GM19395 (cell line): ENCODE measurements around the gene TTC7B.

ENCODE experiments used
- ATAC-seq: cut with Tn5 transposase; IDR thresholded peaks from one replicate; pipeline ENCODE4 v1.9.1; 2021; ENCODE audit warnings: mild to moderate bottlenecking, moderate library complexity; ENCODE audit not compliant: unreplicated experiment

The TTC7B gene

DNA sequence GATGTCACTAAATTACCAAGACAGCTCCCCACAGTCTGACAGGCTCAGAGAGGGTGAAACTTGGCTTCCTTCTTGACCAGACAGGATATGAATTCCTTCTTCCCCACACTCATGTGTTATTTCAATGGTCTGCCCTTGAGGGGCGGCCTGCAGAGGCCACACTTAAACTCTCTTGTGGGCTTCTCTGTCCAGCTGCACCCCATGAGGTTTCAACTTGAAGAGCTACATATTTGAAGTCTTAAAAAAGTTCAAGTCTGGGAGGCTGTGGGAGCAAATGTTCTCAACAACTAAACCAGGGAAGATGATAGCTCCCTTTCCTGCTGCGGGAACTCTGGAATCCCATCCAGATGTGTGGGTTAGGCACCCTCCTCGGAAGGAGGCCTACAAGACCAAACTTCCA, 98.3 kb downstream of the TTC7B start:
- no peak for ATAC-seq

DNA sequence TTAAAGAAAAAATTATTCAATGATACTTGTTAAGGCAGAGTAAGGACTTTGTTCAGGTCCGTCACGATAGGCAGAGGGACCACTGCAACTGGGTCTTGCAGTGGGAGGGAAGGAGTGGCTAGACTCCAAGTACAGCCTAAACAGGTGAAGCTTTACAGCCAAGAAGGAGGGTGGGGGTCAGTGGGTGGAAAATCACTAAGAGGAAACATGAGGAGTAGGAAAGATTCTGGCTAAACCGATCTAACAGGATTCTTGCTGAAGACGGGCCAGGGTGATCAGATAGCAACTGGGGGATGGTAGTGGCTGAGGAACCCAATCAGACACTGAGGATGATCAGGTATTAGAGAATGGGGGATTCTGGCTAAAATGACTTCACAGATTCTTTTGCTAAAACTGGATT, 100.2 kb downstream of the TTC7B start:
- ATAC-seq = no peak

DNA sequence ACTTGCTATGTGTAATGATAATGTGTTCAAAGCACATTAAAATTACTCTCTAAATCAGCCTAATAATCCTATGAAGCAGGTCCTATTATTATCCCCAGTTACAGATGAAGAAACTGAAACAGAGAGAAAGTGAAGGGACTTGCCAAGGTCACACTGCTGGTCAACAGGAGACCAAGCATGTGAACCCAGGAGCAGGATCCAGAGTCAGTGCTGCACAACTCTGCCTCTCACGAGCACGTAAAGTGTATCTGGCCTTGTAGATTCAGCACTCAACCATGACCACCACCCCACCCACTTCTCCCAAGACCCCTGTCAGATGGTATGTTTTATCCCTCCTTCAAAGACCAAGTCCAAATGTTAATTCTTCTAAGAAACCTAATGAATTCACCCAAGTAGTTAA, 100.7 kb downstream of the TTC7B start:
- ATAC-seq = no peak

DNA sequence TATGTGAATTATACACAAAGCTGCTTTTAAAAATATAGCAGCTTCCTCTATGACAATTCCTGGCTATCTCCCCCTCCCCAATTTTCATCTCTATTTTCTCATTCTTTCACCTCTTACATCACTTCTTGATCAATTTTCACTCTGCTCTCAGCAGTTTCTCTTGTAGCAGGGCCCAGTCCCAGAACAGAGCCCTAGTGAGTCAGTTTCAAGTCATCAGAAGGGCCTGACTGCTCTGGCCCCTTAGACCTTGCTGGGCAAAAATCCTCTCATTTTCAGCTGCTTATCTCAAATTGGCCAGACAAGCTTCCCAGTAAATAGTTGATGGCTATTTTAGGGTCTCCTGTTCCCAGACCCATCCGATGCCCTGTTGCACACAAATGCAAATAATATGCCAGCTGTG, 101.4 kb downstream of the TTC7B start:
- ATAC-seq = no peak

DNA sequence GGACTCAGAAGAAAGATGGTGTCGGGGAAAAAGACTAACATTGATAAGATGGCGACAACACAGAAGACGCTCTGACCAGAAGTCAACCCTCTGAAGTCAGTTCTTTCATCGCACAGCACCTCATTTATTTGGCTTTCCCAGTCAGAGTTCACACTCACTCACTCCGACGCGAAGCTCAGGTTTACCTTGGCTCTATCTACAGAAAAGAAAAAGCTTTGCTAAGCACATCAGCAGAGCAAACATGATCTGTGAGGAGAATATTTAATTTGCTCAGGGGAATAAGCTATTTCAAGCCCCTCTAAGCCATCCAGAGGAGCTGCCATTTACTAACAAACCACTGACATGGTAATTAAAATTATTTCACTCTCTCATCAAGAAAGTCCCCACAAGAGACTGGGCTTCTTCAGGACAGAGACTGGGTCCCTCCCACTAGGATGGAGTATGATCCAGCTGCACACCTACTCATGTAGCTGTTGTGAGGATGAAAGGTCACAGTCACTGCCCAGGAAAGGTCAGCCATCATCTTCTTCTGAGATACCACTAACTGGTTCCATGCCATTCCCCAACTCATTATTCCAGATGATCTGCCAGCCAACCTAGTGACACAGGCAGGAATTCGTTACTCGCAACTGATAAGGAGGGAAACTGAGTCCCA, 111.4 kb downstream of the TTC7B start:
- ATAC-seq = no peak

DNA sequence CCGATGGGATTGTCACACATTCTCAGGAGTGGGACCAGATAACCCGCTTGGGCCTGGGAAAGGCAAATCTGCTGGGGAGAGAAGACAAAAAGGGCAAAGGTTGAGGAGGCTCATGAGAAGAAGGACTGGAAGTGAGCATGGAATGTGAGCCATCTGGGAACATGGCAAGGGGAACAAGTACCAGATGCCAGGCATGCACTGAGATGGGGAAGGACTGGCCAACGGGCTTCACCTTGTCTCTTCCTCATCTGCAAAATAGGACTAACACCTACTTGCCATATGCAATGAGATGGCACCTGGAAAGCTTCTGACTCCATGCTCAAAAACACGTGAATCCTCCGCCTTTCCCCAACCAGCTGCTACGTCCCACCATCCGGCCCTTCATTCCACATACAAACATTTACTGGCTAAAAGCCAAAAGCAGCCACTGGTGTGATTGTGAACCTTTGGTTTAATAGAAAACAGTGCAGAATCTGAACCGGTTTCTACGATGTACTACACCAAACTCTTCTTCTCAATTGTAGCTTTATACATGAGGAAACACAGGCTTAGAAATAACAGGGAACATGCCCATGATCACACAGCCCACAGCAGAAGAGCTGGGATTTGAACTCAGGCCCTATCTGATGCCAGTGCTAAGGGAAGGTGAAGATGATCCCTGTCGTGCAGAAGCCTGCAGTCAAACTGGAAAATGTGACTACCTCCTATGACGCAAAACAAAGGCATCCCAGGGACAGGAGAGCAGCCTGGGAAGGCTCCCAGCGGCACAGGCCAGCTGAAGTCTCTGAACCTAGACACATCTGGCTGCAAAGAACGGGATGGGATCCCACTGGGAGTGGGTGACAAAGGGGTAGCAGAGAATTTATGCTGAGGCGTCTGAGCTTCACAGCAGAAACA, 112.1 kb downstream of the TTC7B start:
- no peak for ATAC-seq

DNA sequence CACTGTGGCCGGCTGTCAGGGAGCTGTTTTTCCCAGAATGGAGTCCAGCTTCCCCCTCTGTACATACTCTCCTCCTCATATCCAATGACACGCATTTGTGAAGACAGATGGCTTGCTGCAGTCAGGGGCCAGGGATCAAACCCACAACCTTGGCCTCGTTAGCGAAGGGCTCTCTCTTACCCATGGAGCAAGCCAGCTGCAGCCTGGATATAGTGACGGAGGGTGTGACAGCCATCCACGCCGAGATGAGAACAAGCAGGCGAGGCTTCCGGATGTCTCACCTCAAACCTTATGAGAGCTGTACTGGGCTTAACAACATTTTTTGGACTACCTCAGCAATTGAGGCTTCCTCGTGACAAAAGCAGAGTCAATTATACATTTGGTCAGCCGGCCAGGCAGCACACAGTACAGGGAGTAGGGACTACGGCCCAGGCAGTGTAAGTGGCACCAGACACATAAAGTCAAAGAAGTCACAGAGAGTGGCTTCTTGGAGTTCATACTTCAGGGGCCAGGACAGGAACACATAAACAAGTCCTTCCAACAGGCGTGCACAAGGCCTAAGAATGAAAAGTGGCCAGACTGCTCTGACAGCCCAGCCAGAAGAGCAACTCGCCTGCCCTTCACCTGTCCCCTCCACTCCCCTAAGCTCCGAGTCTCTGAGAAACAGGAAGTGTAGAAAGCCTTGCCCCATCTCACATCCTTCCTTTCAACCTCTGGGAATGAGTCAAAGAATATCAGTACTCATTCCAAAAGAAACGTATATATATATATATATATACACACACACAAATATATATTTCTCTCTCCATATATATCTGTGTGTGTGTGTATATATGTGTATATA, 115.1 kb downstream of the TTC7B start:
- no peak for ATAC-seq

DNA sequence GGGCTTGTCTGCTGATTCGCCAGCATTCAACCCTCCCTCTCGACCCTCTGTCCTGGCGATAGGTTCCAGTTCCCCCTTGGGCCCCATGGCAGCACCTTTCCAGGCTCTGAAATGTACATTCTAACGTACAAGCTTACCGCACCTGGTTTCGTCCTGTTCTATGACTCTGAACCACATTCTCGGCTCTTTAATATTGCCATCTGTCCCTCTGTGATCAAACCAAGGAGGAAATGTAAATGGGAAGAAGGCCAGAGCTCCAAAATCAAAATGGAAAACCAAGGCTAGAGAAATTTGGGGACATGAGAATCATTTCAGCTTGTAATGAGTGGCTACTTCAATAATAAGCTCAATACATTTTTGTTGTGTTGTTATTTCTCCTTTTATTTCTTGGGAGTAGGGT, 117.2 kb downstream of the TTC7B start:
- no peak for ATAC-seq

DNA sequence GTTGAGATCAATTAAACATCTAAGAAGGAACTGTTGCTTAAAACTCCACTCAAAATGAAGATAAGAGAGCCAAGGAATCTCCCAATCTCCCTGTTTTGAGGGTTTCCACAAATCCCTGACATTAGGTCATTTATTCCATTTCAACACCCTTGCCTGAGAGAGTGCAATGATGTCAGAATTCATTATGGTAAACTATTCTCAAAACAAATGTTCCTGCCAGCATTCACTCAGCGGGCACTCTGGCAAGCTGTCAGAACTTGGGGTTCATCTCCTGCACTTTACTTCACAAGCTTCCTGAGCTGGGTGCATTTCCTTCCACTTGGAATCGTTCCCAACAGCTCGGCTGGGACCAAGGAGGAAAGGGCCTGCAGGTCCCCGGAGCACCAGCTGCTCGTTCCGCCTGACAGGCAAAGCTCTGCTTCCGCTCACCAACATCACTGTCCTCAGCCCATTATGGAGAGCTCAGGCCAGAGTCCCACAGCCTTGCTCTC, 117.8 kb downstream of the TTC7B start:
- ATAC-seq = no peak

DNA sequence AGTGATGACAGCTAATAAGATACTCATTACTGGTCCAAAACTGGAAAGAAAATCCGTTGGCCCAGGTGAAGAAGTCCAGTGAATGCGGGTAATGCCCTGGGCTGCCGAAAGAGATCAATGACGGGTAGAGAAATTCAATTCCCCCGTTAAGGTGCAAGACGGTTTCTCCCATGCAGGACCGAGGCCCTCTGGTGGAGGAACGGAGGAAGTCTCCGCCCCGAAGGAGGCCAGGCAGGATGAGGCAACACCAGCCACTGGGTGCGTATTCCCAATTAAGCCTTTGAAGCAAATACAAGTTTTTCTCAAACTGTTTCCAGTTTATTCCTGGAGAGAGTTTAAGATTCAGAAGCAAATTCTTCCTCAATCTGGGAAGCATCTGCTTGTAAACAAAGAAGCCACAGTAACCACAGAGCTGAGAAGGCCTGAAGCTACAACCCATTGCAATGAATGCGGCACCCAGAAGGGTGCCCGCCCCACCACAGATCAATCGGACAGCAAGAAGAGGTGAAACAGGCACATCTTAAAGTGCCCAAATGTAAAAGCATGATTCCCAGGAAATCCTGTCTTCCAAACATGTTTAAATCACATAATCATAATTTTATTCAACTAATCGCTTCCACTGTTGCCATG, 118.5 kb downstream of the TTC7B start:
- peak; percentile 79 for ATAC-seq

DNA sequence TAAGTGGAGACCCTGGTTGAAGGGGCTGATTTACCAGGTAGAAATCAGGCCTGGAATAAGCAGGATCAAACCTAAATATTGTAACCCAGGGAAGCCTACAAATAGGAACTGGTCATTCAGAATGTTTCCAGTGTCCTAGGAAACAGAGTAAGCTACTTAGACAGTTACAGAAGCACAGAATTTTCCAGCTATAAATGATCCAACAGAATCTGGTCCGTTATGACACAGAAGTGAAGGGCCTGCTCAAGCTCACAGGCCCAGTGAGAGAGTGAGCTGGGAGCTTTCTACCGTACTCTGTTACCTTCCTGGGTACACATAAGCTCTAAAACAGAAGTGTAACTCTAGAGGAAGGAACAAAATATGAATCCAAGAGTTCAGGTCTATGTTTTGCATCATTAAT, 119.1 kb downstream of the TTC7B start:
- ATAC-seq = no peak

DNA sequence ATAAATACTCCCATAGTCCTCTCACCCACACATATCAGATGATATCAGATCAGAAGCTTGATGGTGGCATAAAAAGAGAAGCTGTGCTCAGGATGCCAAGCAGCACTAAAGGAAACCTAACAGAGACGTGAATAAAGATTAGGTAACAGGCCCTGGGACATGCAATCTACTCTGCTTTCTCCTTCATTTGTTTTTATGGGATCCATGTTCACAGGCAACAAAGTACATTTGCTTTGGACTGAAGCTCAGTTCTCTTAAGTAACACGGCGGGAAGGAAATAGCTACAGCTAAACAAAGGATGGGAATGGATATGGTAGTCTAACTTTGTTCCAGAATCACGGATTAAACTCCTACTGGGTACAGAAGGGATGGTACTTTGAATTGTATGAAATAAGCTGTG, 119.5 kb downstream of the TTC7B start:
- ATAC-seq = no peak

DNA sequence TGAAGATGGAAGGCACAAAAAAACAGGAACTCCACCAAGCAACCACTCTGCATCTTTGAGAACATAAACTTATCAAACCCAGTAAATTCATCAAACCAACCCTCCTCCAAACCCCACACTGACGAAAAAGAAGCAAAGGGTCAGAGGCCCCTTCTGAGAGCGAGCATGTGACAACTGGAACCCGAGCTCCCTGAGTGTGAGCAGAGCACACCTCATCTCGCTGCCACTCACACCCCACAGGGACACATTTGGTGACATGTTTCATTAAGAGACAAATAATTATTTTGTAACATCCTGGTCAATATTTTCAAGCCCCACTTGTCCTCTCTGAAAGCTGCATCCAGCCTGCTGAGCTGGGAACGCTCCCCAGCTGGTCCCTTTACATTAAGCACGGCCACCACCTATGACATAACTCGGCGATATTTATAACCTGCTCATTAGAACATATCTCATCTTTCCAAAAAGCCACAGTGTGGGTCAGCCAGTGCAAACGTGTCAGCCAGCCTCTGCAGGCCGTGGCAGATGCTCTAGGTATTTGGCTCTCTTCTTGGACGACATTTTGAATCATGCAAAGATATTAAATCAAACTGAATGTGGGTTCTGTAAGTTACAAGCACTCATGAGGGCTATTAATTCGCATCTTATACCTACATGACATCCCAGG, 120.1 kb downstream of the TTC7B start:
- no peak for ATAC-seq

DNA sequence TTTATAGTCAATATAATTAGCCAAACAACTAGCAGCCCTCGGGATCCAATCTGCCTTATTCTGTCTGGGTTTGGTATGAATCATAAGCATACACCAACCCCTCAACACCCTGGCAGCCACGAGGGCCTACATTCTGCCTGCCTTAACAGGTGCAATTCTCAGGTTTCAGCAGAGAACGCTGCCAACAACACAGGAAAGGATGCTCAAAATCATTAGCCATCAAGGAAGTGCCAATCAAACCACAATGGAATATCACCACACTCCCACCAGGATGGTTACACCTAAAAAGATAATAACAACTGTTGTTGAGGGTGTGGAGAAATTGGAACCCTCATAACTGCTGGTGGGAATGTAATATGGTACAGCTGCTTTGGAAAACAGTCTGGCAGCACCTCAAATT, 122.8 kb downstream of the TTC7B start:
- ATAC-seq = no peak

DNA sequence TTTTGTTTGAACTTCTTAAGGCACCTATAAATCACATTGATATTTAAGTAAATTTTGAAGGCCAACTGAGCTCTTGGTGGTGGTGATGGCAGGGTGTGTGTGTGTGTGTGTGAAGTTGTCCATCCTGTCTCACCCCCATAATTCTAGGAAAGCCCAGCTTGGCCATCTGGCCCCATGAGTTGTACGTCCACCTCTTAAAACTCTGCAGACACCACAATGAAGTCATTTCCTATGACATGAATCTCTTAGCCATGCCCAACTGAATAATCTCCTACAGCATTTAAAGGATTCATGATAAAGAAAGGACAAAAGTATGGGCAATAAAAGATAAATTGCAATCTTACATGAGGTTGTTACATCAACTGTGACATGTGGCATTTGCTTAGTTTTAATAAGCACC, 123.4 kb downstream of the TTC7B start:
- no peak for ATAC-seq

DNA sequence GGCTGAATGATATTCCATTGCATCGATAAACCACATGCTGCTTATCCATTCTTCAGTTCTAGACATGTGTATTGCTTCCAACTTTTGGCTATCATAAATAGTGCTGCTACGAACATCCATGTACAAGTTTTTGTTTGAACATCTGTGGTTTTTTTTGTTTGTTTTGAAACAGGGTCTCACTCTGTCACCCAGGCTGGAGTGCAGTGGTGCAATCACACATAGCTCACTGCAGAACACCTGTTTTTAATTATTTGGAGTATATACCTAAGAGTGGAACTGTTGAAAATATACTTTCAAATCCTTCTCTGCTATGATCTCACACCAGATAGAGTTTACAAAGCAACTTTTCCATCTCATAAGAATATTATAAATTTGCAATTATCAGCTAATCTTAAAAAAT, 124.2 kb downstream of the TTC7B start:
- no peak for ATAC-seq

DNA sequence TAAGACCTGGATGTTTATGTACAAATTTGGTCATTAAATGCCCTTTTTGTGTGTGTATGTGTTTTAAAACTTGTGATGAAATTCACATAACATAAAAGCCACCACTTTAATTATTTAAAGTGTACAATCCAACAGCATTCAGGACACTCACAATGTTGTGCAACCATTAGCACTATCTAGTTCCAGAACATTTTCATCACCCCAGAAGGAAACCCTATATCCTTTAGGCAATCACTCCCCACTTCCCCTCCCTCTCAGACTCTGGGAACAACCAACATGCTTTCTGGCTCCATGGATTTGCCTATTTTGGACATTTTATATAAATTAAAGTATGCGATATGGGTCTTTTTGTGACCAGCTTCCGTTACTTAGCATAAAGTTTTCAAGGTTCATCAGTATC, 124.6 kb downstream of the TTC7B start:
- ATAC-seq = no peak

DNA sequence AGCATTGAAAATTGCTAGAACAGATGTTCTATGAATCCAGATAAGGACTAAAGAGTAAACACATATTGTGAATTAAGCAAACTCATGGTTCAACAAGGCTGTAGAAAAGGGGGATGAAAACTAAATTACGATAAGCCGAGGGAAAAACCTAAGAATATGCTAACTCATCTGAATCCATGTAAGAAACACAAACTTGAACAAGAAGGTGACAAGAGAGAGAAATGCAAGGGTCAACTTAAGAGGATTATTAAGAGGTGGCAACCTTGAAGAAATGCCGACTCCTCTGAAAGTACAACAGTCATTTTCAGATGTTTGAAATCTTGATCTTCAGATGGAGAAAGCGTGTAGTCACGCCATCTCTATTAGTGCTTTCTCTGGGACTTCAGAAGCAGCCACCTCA, 128.6 kb downstream of the TTC7B start:
- no peak for ATAC-seq

DNA sequence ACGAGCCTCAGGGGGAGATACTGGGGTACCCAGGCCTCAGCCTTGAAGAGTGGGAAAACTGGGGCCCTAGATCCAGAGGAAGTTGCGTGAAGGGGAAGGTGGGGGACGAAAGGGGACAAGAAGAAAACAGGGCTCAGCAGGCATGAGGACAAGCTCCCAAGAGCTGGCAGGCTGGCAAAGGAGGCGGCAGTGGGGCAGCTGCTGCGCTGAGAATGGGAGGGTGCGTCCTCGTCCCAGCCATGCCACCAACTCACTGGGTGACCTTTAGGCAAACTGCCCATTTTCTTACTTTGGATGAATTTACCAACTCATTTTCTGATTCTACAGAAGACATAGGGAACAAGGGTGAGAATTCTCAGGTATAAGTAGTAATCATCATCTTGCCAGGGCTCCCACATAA, 133.6 kb downstream of the TTC7B start:
- no peak for ATAC-seq

DNA sequence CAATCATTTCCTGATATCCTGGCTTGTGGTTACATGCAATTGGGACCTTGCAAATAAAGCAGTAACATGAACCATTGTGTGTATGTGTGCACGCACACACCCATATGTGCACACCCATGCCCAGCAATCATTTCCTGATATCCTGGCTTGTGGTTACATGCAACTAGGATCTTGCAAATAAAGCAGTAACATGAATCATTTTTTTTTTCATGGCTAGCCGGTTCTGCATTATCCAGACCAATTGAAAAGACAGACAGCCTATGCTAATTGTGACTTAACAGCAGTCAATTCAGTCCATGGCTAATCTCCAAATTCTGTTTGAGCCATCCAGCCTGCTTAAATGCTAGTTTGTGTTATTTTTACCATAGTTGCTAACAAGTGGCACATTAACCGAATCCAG, 134.3 kb downstream of the TTC7B start:
- no peak for ATAC-seq
